Subcutaneous adipose tissue (tissue), 4 donors: ENCODE measurements around the gene DOK1. TPM values are rescaled to one million over a fixed set of nuclear protein-coding genes. Genes with fewer than 3 reads are reported as not detected.

Experiments used
- CTCF ChIP-seq: fragments of 450-650 bp; IDR thresholded peaks from one replicate; pipeline ENCODE4 v1.5.1; 2016; ENCODE audit warnings: low read depth, mild to moderate bottlenecking, control low read depth, antibody characterized with exemption, moderate library complexity
- total RNA-seq, 4 donors: library from RNA; depleted of rRNA; stranded (reverse); fragments of >200 nt; gene quantifications; one replicate each; pipeline ENCODE4 v1.1.0, GENCODE V29; 2016

DOK1 gene
- total RNA-seq, 4 donors from 2014 or later, result 11.1 to 50.2 (median 42.7) TPM

- TF ChIP-seq CTCF, result no peak
These were observed 20.1 kb upstream of the DOK1 start for GRCh38 chr2:74534411-74534810.

DNA sequence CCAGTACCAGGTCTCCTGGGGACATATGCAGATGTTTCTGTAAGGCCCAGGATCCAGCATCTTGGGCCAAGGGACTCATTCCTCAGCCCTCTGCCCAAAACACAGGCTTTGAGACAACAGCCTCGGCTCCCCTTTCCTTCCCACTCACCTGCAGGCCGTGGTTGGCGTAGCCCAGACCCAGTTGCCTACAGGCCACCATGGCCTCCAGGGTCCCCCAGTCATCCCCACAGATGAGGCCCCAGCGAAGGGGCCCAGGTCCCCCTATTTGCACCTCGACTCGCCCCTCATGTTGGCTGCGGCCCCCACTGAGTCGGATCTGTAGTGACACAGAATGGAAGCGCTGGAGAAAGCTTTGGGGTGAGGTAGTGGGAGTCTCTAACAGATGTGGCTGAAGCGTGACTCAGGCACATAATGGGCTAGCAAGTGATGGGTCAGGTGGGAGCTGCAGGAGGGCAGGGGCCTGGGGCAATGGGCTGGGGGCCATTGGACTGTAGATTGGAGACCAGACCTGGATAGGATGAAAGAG, 19.0 kb upstream of the DOK1 start:
- TF ChIP-seq CTCF, result no peak

DNA sequence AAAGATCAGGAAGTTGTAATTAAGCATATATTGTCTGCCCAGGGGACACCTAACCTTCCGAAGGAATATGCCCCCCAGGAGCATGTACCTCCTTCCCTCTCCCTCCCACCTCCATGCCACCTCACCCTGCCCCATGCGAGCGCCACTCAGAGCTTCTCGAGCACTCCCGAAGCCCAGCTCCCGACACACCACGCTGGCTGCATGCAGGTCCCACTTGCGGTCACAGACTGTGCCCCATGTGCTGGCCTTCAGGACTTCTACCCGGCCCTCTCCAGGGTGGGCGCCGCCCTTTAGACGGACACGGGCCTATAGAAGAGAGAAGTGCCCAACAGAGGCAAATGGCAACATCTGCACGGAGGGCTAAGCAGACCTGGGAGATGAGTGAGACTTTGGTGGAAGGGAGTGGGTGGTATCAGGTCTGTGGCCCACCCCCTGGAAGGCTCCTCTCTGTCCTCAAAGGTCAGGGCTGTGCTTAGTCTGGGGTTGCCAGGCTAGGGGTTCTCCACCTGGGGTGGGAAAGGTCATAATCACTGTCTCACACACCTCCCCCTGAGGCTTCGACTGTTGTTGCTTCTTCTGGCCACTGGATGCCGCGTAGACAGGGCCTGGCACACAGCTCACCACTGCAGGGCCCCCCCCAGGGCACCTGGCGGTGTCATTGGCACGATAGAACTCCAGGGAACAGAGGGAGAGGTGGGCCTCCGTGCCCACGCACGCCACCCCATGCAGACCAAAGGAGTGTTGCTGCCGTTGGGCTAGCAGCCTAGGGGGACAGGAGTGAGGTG, 18.2 kb upstream of the DOK1 start:
- no peak for TF ChIP-seq CTCF

- TF ChIP-seq CTCF, result no peak
These were observed 17.4 kb upstream of the DOK1 start for GRCh38 chr2:74537140-74537539.

DNA sequence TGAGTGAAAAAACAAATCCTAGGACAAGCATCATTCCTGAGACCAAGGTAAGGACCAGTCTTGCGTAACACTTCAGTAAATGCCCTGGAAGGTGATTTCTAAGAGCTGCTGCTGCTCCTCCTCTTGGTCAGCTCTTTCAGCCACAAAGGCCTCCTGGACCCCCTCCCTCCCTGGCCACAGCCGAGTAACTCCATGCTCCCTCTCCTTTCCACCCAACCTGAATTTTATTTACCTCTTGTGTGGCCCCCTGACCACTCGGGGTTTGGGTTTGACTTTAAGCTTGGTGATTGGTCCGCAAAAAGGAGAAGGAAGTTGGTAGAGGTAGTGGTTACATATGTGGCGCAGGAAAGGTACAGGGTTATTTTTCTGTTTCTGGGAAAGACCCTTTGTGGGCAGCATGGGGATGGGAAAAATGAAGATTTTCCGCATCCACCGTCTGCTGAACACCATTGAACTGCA, 15.6 kb upstream of the DOK1 start:
- no peak for TF ChIP-seq CTCF

- TF ChIP-seq CTCF, result no peak
These were observed 14.2 kb upstream of the DOK1 start for GRCh38 chr2:74540291-74540690.

DNA sequence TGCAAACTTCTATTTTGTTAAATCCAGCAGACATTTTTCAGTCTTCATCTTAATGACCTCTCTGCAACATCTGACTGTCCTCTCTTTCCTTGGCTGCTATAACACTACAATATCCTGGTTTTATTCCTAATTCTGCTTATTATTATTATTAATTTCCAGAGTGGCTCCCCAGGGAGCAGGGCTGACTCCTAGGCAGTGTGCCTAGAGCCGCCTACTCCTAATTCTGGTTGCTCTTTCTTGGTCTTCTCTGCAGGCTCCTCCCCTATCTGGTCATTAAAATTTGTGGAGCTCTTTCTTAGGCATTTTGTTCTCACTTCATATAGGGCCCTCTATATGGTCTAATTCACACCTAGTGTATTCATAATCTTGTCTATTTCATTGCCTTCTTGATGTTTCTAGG, 11.5 kb upstream of the DOK1 start:
- TF ChIP-seq CTCF, result no peak
